ENCODE results near the gene CAMK2G.

CAMK2G gene

DNA sequence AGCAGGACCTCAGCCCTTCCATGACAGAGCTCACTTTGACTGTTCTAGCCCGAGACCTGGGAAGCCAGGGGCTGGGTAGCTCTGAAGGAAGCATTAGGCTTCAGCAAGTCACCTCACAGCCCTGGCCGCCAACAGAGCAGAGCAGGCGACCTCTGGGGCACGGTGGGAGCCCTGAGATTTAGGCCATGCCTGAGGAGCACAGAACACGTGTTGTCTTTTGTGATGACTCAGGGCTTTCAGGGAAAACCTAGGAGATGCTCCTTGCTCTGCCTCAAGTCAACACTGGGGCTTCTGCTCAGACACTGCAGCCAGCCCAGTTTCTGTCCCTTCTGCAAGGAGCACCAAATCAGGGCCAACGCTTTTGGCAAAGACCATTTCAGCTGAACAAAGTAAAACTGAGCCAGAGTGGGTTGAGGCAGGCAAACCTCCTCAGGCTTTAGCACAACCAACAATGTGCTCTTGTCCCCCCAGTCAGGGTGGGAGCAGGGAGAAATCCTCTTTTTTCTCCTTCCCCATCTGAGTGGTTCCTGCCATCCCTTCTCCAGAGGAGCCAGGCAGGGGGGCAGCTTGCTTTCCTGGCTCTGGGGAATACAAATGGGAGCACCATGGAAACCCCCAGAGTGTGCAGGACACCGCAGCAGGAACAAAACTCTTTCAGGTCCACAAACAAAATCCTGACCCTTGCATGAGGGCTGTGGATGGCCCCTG is 14.4 kb downstream of the CAMK2G start:
- DNase-seq: no peak

DNA sequence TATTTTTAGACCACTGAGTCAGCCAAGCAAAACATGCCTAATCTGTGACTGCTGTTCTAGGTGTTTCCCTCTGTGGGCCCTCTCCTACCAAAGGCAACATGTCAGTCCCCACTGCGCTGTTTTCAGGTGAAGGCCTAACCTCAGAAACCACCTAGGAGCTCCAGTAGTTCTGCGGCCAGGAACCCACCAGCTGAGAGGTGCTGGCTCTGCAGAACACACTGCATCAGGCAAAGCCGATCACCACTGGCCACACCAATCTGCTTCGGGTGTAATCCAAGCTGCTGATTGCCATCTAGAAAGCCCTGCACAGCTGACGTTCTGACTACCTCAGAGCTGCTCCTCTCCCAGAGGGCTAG is 14.9 kb downstream of the CAMK2G start:
- DNase-seq: no peak

DNA sequence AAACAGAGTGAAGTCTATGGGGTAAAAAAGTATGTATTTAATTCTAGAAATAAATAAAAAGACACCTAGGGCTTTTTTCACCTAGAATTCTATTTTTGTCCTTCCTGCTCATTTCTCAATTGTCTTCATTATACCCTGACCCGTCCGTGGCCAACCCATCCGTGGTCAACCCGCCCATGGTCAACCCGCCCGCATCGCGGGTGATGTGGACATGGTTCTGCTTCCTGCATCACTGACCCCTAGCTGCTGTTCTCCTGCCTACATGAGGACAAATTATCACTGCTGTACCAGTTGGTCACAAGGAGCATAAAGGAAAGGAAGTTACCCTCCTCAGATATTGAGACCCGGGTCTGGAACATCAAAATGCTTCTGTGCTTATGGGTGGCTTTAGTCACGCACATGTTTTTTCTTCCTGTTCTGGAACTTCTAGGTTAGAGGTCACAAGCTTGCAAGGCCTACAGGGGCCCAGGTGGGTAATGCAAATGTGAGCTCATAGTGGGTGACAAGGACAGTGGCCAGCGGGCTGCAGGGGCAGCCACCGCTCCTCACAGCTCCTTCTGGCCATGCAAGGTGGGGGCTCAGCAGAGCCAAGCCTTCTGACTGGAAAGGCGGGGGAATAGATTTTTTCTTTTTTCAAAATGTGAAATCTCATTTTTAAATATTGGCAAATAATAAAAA is 15.5 kb downstream of the CAMK2G start:
- no peak for DNase-seq

DNA sequence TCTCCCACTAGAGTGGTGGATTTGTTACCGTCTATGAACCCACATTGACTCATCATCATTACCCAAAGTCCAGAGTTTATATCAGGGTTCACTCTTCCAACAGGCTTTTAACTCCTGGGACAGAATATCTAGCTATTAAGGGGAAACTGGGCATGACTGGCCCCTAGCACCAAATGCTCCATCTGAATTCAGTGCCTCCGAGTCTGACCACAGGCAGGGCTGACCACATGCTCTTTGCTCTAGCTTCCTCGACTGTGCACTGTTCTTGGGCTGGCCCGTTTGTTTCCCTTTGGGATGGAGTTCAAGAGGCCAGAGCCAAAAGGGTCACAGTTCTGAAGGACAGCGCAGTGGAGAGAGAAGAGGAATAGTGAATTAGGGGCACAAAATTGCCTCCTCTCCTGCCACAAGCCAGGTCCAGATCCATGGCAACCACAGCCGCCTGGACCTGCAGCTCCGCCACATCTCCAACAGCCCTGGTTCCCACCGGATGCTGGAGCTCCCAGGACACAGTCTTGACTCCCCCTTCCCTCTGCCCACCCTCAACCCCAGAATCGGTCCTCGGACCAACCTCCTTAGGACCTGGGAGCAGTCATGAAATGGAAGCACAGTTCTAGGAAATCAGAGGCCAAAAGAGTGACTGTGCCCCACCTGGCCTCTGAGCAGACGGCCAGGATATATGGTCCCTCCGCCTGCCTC is 16.2 kb downstream of the CAMK2G start:
- no peak for DNase-seq

DNA sequence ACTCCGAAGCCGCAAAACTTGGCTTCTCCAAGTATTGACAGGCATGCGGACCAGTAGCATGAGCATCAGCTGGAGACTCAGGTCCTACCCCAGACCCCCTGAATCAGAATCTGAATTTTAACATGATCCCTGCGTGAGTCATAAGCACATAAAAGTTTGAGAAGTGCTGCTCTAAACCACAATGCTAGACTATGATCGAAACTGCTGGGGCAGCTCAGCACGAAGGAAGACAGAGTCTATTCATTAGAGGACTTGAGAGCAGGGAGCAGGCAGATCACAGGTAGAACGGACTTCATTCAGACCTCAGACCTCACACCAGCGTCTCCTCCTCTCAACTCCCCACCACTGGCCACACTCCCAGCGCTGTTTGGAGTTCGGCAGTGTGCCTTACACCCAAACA is 16.9 kb downstream of the CAMK2G start:
- DNase-seq: no peak

DNA sequence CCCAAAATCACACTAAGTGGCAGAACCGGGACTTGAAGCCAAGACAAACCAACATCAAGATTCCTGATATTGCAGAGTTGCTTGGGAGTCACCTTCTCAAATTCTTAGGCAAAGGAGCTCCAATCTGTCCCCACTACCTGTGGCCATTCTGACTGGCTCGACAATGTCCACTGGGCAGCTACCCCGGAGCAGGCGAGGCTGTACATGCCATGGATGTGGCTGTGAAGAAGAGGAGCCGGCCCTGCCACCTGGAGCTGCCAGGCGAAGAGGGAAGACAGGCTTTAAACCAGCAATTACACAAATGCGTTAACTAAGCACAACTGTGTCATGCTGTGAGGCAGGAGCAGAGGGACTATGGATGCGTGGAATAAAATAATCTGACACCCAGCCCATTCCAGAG is 18.1 kb downstream of the CAMK2G start:
- no peak for DNase-seq

DNA sequence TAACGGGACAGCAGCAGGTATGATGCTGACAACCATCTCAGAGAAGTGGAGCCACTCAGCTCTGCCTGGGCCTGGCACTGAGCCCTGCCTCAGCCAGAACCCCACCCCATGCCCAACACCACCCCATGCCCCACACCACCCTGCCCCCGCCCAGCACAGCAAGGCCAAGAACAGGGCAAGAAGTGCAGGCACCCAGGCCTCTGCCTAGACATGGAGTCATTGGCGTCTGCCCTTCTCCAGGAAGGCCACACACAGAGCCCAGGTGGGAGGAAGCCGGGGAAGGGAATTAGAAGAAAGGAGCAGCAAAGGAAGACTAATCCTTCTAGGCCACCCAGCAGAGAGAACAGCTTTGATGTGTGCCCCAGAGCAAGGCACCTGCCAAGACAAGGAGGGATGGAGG is 18.9 kb downstream of the CAMK2G start:
- DNase-seq: no peak

DNA sequence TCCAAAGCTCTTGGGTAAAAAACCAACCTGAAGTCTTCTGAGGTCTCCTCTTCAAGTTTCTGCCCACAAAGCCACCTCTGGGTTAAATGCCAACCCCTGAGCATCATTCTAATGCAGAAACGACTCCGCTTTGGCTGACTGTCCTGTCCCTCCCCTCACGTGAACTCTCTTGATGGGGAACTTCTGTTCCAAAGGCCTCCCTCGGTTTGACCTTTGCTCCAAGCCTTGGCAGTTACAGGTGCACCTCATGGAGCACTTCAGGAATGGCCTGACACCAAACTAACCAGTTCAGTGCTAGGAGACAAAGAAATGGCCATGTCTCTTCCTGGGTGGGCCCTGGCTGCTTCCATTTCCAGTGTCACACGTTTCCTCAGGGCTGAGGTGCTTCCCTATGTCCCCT is 20.0 kb downstream of the CAMK2G start:
- DNase-seq: no peak

DNA sequence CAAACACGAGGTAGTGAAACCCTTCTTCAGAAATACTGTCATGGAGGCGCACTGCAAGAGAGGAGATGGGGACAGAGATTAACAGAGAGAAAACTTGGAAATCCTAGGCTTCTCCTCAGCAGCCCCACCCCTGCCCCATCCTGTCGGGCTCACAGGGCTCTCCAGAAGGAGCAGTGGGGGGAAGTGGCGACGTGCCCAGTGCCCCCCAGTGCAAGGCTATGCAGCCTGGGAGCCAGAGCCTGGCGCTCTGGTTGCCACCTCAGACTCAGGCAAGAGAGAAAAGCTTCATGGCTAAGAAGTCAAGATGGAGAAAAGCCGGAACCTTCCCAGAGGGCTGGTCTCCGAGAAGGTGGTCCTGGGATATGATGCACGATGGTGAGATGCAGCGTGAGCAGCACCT is 21.2 kb downstream of the CAMK2G start:
- DNase-seq: no peak

DNA sequence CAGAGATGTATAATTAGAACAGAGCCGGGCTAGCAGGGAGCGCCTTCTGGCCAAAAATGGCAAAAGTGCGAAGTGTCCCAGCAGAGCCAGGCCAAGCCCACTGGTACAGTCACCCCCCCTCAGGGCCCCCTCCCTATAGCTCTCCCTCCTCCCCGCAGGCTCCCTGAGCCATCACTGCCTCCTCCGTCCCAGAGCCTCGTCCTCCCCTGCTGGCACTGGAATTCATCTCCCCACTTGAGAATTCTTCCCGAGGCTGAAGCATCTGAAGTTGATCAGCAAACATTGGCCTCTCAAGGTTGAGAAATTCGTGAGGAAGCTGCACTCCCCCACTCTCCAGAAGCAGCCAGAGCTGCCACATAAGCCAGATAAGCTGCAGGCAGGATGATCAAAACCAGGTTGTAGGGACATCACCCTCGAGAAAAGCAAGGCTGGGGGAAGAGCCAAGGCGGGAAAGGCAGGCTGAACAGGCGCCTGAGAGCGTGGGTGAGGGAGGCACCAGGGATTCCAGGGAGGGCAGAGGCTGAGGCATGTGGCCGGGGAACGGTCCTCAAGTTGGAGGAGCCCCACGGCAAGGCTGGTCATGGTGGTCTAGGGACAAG is 23.4 kb downstream of the CAMK2G start:
- no peak for DNase-seq

DNA sequence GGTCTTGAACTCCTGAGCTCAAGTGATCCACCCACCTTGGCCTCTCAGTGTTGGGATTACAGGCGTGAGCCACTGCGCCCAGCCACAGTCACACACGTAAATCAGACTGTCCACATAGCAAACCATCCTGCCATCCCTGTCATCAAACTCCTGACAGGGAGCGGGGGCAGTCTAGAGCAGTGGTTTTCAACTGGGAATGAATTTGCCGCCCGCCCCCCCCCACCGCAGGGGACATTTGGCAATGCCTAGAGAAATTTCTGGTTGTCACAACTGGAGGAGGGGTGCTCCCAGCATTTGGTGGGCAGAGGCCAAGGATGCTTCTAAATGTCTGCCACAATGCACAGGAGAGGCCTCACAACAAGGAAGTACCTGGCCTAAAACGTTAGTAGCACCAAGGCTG is 24.1 kb downstream of the CAMK2G start:
- no peak for DNase-seq

DNA sequence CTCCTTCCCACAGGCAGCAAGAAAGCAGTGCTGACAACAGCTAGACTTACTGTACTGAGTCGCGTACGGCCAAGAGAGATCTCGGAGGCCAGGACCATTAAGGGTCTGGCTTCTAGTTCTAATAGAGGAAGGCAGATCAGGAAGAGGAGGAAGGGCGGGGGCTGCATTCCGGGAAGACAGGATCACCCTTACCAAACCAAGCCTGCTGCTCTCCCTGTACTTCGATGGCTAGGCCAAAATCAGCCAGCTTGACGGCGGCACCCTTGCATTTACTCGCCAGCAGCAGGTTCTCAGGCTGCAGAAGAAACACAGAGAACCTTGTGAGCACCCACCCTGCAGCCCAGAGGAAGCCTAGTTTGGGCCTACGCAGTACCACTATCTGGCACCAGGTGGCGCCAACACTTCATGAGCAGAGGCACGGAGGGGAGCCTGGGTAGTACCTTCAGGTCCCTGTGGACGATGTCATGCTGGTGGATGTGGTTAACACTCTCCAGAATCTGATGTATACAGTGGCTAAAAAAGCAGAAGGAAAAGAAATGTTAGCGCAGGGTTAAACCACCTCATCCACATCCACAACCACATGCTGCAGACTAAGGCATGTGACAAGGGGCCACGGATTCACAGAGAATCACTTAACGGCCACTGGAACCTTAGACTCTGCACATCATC is 25.4 kb downstream of the CAMK2G start:
- DNase-seq: peak; percentile 85

DNA sequence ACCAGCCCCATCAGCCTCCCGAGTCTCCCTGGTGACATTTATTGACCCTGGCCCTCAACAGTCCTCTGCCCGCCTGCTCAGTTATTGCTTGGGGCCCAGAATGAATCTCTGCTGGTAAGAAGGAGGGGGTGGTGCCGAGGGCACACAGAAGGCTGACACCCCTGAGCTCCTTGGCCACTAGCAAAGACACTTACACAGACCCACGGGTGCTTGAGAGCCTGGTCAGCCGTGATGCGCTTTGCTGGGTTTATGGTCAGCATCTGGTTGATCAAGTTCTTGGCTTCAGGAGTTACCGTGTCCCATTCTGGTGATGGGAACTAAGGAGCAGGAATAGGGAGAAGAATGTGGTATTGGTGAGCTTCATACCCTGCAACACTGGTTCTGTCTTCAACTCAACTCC is 27.3 kb downstream of the CAMK2G start:
- DNase-seq: no peak

DNA sequence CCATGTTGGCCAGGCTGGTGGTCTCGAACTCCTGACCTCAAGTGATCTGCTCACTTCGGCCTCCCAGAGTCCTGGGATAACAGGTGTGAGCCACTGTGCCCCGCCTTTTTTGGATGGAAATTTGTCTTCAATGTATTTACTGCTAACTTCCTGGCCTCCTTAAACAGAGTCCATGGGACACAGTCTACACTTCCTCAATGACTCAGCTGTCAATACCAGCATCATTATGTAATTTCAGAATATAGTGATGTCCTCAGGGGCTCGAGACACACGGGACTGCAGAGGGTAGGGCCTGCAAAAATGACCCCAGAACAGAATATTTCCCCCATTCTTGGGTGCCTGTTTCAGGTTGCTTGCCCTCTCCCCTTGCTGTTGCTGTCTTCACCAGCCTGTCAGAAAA is 31.1 kb downstream of the CAMK2G start:
- DNase-seq: peak; percentile 81

DNA sequence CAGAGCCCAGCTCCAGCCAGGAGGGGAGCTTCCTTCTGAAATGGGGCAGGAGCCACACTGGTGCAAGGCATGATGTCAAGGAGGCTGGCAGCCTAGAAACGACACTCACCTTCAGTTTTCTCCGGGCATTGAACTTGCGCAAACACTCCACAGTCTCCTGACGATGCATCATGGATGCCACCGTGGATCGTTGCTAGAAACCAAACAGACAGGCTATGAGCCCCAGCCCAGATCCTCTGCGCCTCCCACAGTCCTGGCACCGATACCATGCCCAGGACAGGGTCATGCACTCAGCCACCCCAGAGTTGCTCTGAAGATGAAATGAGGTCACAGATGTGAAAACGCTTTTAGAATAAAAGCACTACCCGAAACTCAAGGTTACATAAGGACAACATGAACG is 32.0 kb downstream of the CAMK2G start:
- DNase-seq: no peak

DNA sequence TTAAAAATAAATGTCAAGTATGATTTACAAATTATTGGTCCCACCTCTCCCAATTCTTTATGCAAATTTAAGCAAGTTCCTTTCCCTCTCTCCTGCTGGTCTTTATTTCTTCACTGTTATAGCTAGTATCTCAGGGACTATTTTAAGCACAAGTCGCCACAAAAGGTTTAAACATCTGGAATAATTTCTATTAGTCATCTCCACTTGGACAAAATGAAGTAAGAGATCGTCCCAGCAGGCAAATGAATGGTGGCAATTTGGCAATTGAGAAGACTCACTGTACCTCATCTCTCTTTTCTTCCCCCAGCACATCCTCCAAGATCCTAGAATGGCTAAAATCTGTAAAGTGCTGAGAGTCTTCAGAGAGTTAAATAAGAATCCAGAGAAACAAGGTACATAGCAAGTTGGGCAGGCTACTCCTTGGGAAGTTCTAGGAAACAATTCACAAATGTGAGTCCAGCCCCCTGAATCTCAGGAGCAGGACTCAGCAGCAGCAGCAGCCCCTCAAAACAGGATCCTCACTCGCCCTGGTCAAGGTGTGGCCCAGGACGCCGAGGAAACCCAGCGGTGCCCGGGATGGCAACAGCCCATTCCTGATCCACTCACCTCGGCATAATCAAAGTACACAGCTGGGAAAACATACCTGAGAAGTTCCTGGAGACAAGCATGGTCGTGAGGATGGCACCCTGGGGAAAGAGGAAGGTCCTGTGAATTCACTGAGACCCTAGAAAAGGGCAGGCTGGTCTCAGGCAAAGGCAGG is 32.6 kb downstream of the CAMK2G start:
- DNase-seq: no peak

DNA sequence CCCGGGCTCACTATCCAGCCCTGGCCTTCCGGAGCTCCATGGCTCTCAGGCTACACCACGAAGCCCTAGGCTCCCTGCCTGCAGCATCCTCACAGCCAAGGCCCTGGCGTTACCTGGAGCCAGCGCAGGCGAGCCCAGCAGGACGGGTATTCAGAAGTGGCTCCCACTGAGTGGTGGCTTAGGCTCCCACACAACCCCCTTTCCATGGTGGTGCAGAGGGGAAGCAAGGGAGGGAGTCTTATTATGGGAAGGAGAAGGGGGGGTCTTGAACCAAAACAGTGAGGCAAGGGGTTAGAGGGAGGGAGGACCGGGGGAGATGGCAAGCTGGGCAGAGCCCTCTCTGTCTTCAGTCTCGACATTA is 33.3 kb downstream of the CAMK2G start:
- DNase-seq: no peak

DNA sequence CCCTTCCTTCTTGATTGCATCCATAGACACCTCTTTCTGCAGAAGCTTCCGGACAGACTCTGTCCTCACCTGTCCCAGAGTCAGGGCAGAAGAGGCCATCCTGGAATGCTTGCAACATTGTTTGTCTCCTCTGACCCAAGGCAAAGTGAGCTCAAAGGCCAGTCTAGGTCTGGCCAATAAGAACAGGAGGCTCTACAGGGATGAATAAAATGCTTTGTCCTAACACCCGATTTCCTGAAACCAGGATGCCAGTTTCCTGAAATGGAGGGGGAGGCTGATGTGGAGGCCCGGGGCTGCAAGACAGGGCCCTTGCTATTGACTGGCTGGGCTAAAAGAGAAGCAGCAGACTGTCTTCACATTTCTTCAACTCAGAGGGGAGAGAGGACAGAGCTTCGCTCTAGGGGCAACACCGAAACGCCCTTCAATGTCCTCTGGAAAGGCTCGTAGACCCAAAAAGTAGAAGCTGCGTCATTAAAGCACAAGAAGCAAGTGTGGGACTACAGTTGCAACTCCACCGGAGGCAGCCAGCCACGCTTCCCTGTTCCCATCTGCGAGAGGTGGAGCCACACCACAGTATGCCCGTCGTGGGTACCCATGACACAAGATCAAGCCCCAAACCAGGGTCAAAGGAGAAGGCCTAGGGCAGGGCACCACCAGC is 33.8 kb downstream of the CAMK2G start:
- no peak for DNase-seq

DNA sequence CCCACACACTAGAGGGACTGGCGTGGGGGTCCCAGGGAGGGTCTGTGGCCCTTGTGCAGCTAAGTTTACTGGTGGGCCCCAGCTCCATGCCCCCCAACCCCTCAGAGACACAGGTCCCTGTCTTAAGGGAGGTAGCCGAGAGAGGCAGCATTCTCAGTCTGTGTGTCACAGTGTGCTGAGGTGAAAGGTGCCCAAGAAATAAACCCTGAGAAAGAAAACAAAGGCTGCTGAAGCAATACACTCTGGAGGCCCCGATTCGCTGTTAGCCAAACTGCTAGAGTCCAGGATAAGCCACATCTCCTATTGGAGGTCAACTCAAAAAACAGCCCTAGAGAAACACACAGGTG is 34.3 kb downstream of the CAMK2G start:
- DNase-seq: no peak

DNA sequence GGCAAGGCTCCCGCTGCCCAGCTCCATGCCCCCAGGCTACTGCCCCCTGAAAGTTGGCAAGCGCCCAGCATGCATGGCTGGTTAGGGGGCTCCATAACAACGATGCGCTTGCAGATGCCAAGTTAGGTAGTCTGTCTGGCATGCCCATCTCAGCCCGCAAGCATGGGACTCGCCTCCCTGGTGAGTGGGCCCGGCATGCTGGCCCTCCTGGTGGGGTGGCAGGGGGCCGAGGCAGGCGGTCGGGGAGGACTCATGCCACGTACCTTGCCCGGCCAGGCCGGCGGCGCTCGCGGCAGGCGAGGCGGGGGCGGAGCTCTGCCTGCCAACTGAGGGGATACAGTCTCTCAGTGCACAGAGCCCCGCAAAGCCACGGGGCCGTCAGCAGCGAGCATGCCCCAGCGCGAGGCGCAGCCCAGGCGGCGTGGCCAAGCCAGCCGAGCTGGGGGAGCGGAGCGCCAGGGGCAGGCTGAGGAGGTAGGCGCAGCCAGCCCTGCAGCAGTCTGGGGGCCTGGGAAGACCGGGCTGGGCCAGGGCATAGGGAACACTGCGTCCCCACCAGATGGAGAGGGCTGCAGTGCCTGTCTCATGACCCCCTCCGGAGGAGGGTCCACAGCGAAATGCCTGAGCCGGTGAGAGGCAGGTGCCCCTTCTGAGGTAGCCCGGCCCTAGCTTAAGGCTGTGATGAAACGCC is 34.9 kb downstream of the CAMK2G start:
- no peak for DNase-seq

DNA sequence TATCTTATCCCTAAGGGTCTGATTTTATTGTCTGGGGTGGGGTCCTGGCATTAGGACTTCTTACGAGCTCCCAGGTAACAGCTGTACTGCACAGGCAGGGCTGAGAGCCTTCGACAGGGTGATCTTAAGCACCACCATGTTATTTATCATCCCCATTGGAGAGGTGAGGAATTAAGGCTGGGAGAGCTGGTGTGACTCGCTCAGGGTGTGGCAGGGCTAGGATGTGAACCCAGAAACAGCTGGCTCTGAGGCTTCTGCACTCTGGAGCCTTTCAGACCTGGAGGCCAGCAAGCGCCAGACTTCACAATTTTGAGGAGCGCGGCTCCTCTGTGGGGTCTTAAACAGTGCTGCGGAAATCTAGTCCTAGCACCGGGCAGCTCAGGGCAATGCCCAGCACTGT is 35.5 kb downstream of the CAMK2G start:
- no peak for DNase-seq
